Measurements from ENCODE around the gene RBM33.

RBM33 gene

DNA sequence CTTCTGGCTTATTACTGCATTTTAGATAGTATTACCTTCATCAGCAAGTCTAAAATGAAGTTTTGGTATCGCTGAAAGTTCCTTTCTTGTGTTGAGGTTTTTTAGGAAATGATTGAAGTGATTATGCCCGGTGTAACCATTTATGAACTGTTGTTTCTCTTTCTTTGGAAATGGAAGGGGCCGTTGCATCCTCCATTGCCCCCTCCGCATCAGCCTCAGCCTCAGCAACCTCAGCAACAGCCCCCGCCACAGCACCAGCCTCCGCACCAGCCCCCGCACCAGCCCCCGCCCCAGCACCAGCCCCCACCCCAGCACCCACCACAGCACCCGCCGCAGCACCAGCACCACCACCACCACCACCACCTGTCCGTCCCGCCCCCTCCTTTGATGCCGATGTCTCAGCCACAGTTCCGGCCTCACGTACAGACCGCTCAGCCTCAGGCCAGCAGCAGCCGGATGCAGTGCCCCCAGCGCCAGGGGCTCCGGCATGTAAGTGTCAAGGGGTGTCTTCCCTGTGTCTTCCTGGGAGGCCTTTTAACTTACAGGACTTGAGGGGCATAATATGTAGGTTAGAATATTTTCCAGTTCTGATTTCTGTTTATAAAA, 95.2 kb downstream of the RBM33 start:
- Histone ChIP-seq H3K27ac (no peak overlapping the region), H3K9ac (ENCODE audit: insufficient read length) (no peak overlapping the region), H3K36me3 (ENCODE audit: insufficient read depth, low read length) (peaks cover 80% of the 10 kb centered on the region), H3K9me3 (ENCODE audit: low read depth, low read length) (no peaks in the 10 kb centered on the region), H3K4me3 (no peak overlapping the region)
- TF ChIP-seq POLR2AphosphoS5 (IDR thresholded peaks at IDR 0.05; ENCODE audit: borderline replicate concordance, low read depth, low read length) = no peak
- TF ChIP-seq FOXP2 (optimal IDR thresholded peaks at IDR 0.05; ENCODE audit: control extremely low read depth, extremely low read length, insufficient read depth) = no peak
- TF ChIP-seq EZH2 (IDR thresholded peaks at IDR 0.05) = no peak
- no peak for DNase-seq (ENCODE audit: low read depth, low spot score)

DNA sequence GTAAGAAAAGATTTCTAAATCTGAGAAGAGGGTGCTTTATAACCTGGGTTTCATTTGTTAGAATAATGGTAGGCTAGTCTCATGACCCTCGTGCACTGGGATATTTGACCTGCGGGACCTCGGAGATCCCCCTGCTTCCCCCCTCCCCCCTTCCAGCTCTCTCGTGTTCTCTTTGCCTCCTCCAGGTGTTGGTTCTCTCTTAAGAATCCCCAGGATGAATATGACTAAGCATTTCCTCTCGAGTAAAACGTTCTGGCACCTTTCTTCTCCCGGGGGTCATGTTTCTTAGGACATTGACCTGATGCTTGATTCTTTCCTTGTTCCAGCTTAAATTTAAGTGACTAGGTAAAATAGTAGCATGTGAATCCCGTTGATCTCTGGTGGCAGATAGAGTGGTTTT, 96.6 kb downstream of the RBM33 start:
- Histone ChIP-seq H3K27ac (no peak overlapping the region), H3K36me3 (ENCODE audit: insufficient read depth, low read length) (peaks cover 95% of the 10 kb centered on the region), H3K9ac (ENCODE audit: insufficient read length) (no peak overlapping the region), H3K4me3 (no peak overlapping the region), H3K9me3 (ENCODE audit: low read depth, low read length) (no peaks in the 10 kb centered on the region)
- DNase-seq (ENCODE audit: low read depth, low spot score) = no peak
- no peak for TF ChIP-seq FOXP2 (optimal IDR thresholded peaks at IDR 0.05; ENCODE audit: control extremely low read depth, extremely low read length, insufficient read depth)
- TF ChIP-seq EZH2 (IDR thresholded peaks at IDR 0.05) = no peak
- TF ChIP-seq POLR2AphosphoS5 (IDR thresholded peaks at IDR 0.05; ENCODE audit: borderline replicate concordance, low read depth, low read length) = no peak

DNA sequence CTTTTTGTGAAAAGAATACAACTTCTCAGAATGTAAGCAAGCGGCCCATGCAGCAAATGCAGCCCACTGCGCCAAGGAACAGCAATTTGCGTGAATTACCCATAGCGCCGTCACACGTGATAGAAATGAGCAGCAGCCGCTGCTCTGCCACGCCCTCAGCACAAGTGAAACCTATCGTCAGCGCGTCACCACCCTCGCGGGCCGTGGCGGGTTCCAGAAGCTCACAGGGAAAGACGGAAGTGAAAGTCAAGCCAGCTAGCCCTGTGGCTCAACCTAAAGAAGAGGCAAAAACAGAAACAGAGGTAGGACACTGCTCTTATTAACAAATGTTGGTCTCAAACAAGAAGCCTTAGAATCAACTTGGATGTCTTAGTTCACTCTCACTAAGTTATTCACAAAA, 97.3 kb downstream of the RBM33 start:
- H3K9me3 ChIP-seq (ENCODE audit: low read depth, low read length) = no peaks in the 10 kb centered on the region
- DNase-seq (ENCODE audit: low read depth, low spot score) = no peak
- H3K9ac ChIP-seq (ENCODE audit: insufficient read length) = no peak overlapping the region
- no peak overlapping the region for H3K27ac ChIP-seq
- H3K4me3 ChIP-seq = no peak overlapping the region
- peaks cover 96% of the 10 kb centered on the region for H3K36me3 ChIP-seq (ENCODE audit: insufficient read depth, low read length)
- TF ChIP-seq EZH2 (IDR thresholded peaks at IDR 0.05) (no peak), FOXP2 (optimal IDR thresholded peaks at IDR 0.05; ENCODE audit: control extremely low read depth, extremely low read length, insufficient read depth) (no peak), POLR2AphosphoS5 (IDR thresholded peaks at IDR 0.05; ENCODE audit: borderline replicate concordance, low read depth, low read length) (no peak)

DNA sequence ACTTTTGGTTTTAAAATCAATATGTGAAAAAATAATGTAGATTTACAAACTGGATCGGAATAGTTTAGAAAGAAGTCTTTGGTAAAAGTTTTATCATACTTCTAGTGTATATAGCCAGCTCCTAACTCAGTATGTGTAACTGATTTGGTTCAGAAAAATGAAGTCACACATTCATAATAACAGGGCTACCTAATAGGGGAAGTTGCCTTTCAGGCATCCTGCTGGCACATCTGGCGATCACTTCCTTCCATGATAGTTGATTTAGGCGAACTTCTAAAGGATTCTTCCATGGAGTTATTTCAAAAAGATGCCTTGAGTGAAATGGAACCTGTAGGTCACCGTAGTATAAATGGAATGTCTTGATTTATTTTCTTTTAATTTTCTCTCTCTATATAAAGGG, 98.7 kb downstream of the RBM33 start:
- Histone ChIP-seq H3K9ac (ENCODE audit: insufficient read length) (no peak overlapping the region), H3K27ac (peak overlapping the region; percentile 38; the same call in 1 of the 2 replicates), H3K9me3 (ENCODE audit: low read depth, low read length) (no peaks in the 10 kb centered on the region), H3K36me3 (ENCODE audit: insufficient read depth, low read length) (peaks cover 96% of the 10 kb centered on the region), H3K4me3 (no peak overlapping the region)
- no peak for DNase-seq (ENCODE audit: low read depth, low spot score)
- TF ChIP-seq EZH2 (IDR thresholded peaks at IDR 0.05) = no peak
- TF ChIP-seq POLR2AphosphoS5 (IDR thresholded peaks at IDR 0.05; ENCODE audit: borderline replicate concordance, low read depth, low read length) = no peak
- TF ChIP-seq FOXP2 (optimal IDR thresholded peaks at IDR 0.05; ENCODE audit: control extremely low read depth, extremely low read length, insufficient read depth) = no peak

DNA sequence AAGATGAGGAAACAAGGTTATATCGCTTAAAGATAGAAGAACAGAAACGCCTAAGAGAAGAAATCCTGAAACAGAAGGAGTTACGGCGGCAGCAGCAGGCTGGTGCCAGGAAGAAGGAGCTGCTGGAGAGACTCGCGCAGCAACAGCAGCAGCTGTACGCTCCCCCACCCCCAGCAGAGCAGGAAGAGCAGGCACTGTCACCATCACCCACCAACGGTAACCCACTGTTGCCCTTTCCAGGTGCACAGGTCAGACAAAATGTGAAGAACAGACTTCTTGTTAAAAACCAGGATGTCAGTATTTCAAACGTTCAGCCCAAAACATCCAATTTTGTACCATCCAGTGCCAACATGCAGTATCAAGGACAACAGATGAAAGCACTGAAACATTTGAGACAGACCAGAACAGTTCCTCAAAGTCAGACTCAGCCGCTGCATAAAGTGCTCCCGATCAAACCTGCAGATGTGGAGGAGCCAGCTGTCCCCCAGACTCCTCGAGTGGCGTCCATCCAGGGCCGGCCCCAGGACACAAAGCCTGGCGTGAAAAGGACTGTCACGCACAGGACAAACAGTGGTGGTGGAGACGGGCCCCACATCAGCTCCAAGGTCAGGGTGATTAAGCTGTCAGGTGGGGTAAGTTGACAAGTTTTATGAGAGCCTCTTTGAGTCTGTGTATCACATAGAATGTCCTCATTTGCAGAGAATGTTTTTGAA, 100.7 kb downstream of the RBM33 start:
- TF ChIP-seq FOXP2 (optimal IDR thresholded peaks at IDR 0.05; ENCODE audit: control extremely low read depth, extremely low read length, insufficient read depth) = no peak
- no peak for TF ChIP-seq POLR2AphosphoS5 (IDR thresholded peaks at IDR 0.05; ENCODE audit: borderline replicate concordance, low read depth, low read length)
- no peak for TF ChIP-seq EZH2 (IDR thresholded peaks at IDR 0.05)
- Histone ChIP-seq H3K9me3 (ENCODE audit: low read depth, low read length) (no peaks in the 10 kb centered on the region), H3K4me3 (no peak overlapping the region), H3K27ac (no peak overlapping the region), H3K9ac (ENCODE audit: insufficient read length) (no peak overlapping the region), H3K36me3 (ENCODE audit: insufficient read depth, low read length) (peaks cover 84% of the 10 kb centered on the region)
- no peak for DNase-seq (ENCODE audit: low read depth, low spot score)

DNA sequence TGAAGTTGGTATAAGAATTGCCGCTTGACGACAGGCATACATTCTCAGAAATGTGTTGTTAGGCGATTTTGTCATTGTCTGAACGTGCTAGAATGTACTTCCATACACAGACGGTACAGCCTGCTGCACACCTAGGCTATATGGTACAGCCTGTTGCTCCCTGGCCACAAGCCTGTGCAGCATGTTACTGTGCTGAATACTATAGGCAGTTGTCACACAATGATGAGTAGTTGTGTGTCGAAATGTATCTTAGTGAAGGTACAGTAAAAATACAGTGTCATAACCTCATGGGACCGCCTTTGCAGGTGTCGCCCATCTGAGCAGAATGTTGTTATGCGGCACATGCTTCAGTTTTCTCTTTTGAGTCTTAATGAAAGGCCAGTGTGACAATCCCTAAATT, 101.3 kb downstream of the RBM33 start:
- no peaks in the 10 kb centered on the region for H3K9me3 ChIP-seq (ENCODE audit: low read depth, low read length)
- no peak for DNase-seq (ENCODE audit: low read depth, low spot score)
- no peak overlapping the region for H3K4me3 ChIP-seq
- H3K27ac ChIP-seq = no peak overlapping the region
- H3K36me3 ChIP-seq (ENCODE audit: insufficient read depth, low read length) = peaks cover 83% of the 10 kb centered on the region
- H3K9ac ChIP-seq (ENCODE audit: insufficient read length) = no peak overlapping the region
- no peak for TF ChIP-seq POLR2AphosphoS5 (IDR thresholded peaks at IDR 0.05; ENCODE audit: borderline replicate concordance, low read depth, low read length)
- TF ChIP-seq EZH2 (IDR thresholded peaks at IDR 0.05) = no peak
- TF ChIP-seq FOXP2 (optimal IDR thresholded peaks at IDR 0.05; ENCODE audit: control extremely low read depth, extremely low read length, insufficient read depth) = no peak

DNA sequence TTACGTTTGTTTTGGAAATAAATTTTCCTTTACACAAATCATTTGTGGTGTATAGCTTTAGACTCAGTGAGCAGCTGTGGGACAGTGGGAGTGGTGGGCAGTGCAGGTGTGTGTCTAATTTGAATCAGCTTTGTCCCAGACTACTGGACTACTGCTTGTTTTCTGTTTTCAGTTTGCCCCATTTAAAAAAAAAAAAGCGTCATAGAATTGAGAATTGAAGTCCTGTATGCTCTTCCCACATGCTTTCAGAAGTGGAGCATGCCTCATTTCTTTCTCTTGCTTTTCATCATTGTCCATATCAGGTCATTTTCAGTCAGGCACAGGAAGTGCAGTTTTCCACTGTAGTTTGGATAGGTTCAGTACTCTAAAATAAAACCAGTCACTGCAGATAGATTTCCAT, 101.7 kb downstream of the RBM33 start:
- Histone ChIP-seq H3K9ac (ENCODE audit: insufficient read length) (no peak overlapping the region), H3K4me3 (no peak overlapping the region), H3K27ac (no peak overlapping the region), H3K36me3 (ENCODE audit: insufficient read depth, low read length) (peaks cover 78% of the 10 kb centered on the region), H3K9me3 (ENCODE audit: low read depth, low read length) (no peaks in the 10 kb centered on the region)
- no peak for TF ChIP-seq FOXP2 (optimal IDR thresholded peaks at IDR 0.05; ENCODE audit: control extremely low read depth, extremely low read length, insufficient read depth)
- no peak for TF ChIP-seq EZH2 (IDR thresholded peaks at IDR 0.05)
- TF ChIP-seq POLR2AphosphoS5 (IDR thresholded peaks at IDR 0.05; ENCODE audit: borderline replicate concordance, low read depth, low read length) = no peak
- no peak for DNase-seq (ENCODE audit: low read depth, low spot score)

DNA sequence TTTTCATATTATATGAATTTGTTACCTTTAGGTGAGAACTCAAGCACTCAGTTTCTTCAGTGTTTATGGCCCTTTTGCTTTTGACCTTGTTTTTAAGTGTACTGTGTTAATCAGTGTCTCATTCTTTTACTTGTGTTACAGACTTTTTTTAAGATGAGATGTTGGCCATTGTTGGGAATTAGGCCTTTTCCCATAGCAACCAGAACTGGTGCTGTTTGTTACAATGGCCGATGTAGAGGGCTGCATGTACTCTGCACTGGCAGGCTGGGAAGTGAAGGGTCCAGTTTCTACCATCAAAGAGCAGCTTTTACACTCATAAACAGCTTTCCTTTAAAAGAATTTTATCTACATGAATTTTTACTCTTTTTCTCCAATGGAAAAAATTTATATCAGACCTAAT, 102.7 kb downstream of the RBM33 start:
- Histone ChIP-seq H3K4me3 (no peak overlapping the region), H3K27ac (no peak overlapping the region), H3K9ac (ENCODE audit: insufficient read length) (no peak overlapping the region), H3K9me3 (ENCODE audit: low read depth, low read length) (no peaks in the 10 kb centered on the region), H3K36me3 (ENCODE audit: insufficient read depth, low read length) (peaks cover 71% of the 10 kb centered on the region)
- no peak for TF ChIP-seq EZH2 (IDR thresholded peaks at IDR 0.05)
- no peak for TF ChIP-seq FOXP2 (optimal IDR thresholded peaks at IDR 0.05; ENCODE audit: control extremely low read depth, extremely low read length, insufficient read depth)
- TF ChIP-seq POLR2AphosphoS5 (IDR thresholded peaks at IDR 0.05; ENCODE audit: borderline replicate concordance, low read depth, low read length) = no peak
- DNase-seq (ENCODE audit: low read depth, low spot score) = no peak
